Thyroid gland (tissue), 4 donors: Measurements from ENCODE around the gene CLEC2D.

Experiments
- POLR2A ChIP-seq, 2 donors: fragments of 450-650 bp; IDR thresholded peaks; one replicate each; pipeline ENCODE4 v1.6.1; 2017; ENCODE audit warnings: antibody characterized with exemption in 2 of 2, mild to moderate bottlenecking in 2 of 2, moderate library complexity in 1 of 2
- TF ChIP-seq, protein P1 (sequence below), 6 experiments: fragments of 200-600 bp in 3 of 6; fragments of 450-650 bp in 3 of 6; sonication (generic) in 3 of 6; IDR thresholded peaks; one replicate each; pipeline ENCODE4 v1.5.1; 2016 to 2019; ENCODE audit warnings: antibody characterized with exemption in 6 of 6, mild to moderate bottlenecking in 2 of 6, inconsistent platforms in 1 of 6, moderate library complexity in 1 of 6

DNA sequence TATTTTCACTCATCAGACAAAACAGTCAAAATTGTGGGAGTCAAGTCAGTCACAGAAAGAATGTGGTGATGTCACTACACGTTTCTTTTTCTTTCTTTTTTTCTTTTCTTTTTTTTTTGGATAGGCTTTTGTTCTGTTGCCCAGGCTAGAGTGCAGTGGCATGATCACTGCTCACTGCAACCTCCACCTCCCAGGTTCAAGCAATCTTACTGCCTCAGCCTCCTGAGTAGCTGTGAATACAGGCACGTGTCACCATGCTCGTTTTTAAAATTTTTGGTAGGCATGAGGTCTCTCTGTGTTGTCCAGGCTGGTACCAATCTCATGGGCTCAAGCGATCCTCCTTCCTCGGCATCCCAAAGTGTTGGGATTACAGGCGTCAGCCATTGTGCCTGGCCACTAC, 61.1 kb downstream of the CLEC2D start:
- TF ChIP-seq POLR2A (IDR thresholded peaks at IDR 0.05), result no peak
- TF ChIP-seq, protein P1, sequence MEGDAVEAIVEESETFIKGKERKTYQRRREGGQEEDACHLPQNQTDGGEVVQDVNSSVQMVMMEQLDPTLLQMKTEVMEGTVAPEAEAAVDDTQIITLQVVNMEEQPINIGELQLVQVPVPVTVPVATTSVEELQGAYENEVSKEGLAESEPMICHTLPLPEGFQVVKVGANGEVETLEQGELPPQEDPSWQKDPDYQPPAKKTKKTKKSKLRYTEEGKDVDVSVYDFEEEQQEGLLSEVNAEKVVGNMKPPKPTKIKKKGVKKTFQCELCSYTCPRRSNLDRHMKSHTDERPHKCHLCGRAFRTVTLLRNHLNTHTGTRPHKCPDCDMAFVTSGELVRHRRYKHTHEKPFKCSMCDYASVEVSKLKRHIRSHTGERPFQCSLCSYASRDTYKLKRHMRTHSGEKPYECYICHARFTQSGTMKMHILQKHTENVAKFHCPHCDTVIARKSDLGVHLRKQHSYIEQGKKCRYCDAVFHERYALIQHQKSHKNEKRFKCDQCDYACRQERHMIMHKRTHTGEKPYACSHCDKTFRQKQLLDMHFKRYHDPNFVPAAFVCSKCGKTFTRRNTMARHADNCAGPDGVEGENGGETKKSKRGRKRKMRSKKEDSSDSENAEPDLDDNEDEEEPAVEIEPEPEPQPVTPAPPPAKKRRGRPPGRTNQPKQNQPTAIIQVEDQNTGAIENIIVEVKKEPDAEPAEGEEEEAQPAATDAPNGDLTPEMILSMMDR (IDR thresholded peaks at IDR 0.05), result no peak
